HEK293T (cell line): ENCODE results near the gene CASTOR1.

Experiments used
- BHLHE40 ChIP-seq: fragments of 450-650 bp; IDR thresholded peaks from 2 replicates; pipeline ENCODE4 v1.6.1; 2016; ENCODE audit warnings: mild to moderate bottlenecking, moderate library complexity, borderline replicate concordance
- ELF4 ChIP-seq: fragments of 450-650 bp; IDR thresholded peaks from 2 replicates; pipeline ENCODE4 v1.6.1; 2017; ENCODE audit warnings: antibody characterized with exemption
- FOXA1 ChIP-seq: fragments of 450-650 bp; IDR thresholded peaks from 2 replicates; pipeline ENCODE4 v1.6.1; 2016; ENCODE audit warnings: mild to moderate bottlenecking
- HDGF ChIP-seq: fragments of 450-650 bp; IDR thresholded peaks from 2 replicates; pipeline ENCODE4 v1.6.1; 2017; ENCODE audit warnings: antibody characterized with exemption, borderline replicate concordance
- L3MBTL2 ChIP-seq: fragments of 450-650 bp; conservative IDR thresholded peaks from 2 replicates; pipeline ENCODE4 v1.6.1; 2016; ENCODE audit warnings: mild to moderate bottlenecking
- LEF1 ChIP-seq: fragments of 450-650 bp; IDR thresholded peaks from 2 replicates; pipeline ENCODE4 v1.6.1; 2017; ENCODE audit warnings: mild to moderate bottlenecking, borderline replicate concordance
- NFRKB ChIP-seq: fragments of 450-650 bp; IDR thresholded peaks from 2 replicates; pipeline ENCODE4 v1.6.1; 2016; ENCODE audit warnings: mild to moderate bottlenecking, moderate library complexity
- SP1 ChIP-seq: fragments of 450-650 bp; IDR thresholded peaks from 2 replicates; pipeline ENCODE4 v1.6.1; 2017
- TARDBP ChIP-seq: fragments of 450-650 bp; IDR thresholded peaks from 2 replicates; pipeline ENCODE4 v1.6.1; 2016
- ZNF384 ChIP-seq: fragments of 450-650 bp; IDR thresholded peaks from 2 replicates; pipeline ENCODE4 v1.6.1; 2016

- no peak for TF ChIP-seq L3MBTL2
- no peak for TF ChIP-seq NFRKB
- TF ChIP-seq ZNF384, result no peak
- TF ChIP-seq TARDBP, result no peak
- no peak for TF ChIP-seq SP1
- TF ChIP-seq ELF4, result no peak
- TF ChIP-seq HDGF, result no peak
- TF ChIP-seq BHLHE40, result no peak
- TF ChIP-seq FOXA1, result no peak
- no peak for TF ChIP-seq LEF1
These were observed 40.0 kb downstream of the CASTOR1 start for GRCh38 chr22:30249049-30250038.
